Measurements from ENCODE around the gene MYO1E. TPM values are rescaled to one million over a fixed set of nuclear protein-coding genes. Genes with fewer than 3 reads are reported as not detected.
A peak's percentile ranks its signal among the peaks of the same experiment; 100 is the strongest.

MYO1E gene
- total RNA-seq, 4 donors from 2014 or later, result 245 to 380 (median 268) TPM

- Histone ChIP-seq H3K27ac (no peak overlapping the region), H3K36me3 (peaks cover 0 to 99% (median 0%) of the 10 kb centered on the region in 3 donors), H3K9me3 (no peaks in the 10 kb centered on the region), H3K27me3 (no peaks in the 10 kb centered on the region), H3K4me1 (no peaks in the 10 kb centered on the region), H3K4me3 (no peak overlapping the region)
- peak in 1 of 3 donors; percentile 24 for DNase-seq
- TF ChIP-seq, protein P1, sequence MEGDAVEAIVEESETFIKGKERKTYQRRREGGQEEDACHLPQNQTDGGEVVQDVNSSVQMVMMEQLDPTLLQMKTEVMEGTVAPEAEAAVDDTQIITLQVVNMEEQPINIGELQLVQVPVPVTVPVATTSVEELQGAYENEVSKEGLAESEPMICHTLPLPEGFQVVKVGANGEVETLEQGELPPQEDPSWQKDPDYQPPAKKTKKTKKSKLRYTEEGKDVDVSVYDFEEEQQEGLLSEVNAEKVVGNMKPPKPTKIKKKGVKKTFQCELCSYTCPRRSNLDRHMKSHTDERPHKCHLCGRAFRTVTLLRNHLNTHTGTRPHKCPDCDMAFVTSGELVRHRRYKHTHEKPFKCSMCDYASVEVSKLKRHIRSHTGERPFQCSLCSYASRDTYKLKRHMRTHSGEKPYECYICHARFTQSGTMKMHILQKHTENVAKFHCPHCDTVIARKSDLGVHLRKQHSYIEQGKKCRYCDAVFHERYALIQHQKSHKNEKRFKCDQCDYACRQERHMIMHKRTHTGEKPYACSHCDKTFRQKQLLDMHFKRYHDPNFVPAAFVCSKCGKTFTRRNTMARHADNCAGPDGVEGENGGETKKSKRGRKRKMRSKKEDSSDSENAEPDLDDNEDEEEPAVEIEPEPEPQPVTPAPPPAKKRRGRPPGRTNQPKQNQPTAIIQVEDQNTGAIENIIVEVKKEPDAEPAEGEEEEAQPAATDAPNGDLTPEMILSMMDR (IDR thresholded peaks at IDR 0.05), result no peak
- TF ChIP-seq POLR2A (IDR thresholded peaks at IDR 0.05), result no peak
These were observed 217.2 kb downstream of the MYO1E start for GRCh38 chr15:59155431-59155830.

GRCh38 chr15:59154243-59154642 is 218.4 kb downstream of the MYO1E start:
- H3K27me3 ChIP-seq, result no peaks in the 10 kb centered on the region
- no peak for TF ChIP-seq POLR2A (IDR thresholded peaks at IDR 0.05)
- TF ChIP-seq, protein P1 (IDR thresholded peaks at IDR 0.05), result no peak
- no peaks in the 10 kb centered on the region for H3K9me3 ChIP-seq
- no peak overlapping the region for H3K27ac ChIP-seq
- no peak for DNase-seq
- no peaks in the 10 kb centered on the region for H3K4me1 ChIP-seq
- H3K4me3 ChIP-seq, result no peak overlapping the region
- peaks cover 0 to 94% (median 0%) of the 10 kb centered on the region in 3 donors for H3K36me3 ChIP-seq

- no peak for DNase-seq
- Histone ChIP-seq H3K36me3 (peaks cover 0 to 88% (median 0%) of the 10 kb centered on the region in 3 donors), H3K9me3 (no peaks in the 10 kb centered on the region), H3K27ac (no peak overlapping the region), H3K4me3 (no peak overlapping the region), H3K4me1 (no peaks in the 10 kb centered on the region), H3K27me3 (no peaks in the 10 kb centered on the region)
- no peak for TF ChIP-seq POLR2A (IDR thresholded peaks at IDR 0.05)
- TF ChIP-seq, protein P1 (IDR thresholded peaks at IDR 0.05), result no peak
These were observed 219.2 kb downstream of the MYO1E start for GRCh38 chr15:59153466-59153865.

DNA sequence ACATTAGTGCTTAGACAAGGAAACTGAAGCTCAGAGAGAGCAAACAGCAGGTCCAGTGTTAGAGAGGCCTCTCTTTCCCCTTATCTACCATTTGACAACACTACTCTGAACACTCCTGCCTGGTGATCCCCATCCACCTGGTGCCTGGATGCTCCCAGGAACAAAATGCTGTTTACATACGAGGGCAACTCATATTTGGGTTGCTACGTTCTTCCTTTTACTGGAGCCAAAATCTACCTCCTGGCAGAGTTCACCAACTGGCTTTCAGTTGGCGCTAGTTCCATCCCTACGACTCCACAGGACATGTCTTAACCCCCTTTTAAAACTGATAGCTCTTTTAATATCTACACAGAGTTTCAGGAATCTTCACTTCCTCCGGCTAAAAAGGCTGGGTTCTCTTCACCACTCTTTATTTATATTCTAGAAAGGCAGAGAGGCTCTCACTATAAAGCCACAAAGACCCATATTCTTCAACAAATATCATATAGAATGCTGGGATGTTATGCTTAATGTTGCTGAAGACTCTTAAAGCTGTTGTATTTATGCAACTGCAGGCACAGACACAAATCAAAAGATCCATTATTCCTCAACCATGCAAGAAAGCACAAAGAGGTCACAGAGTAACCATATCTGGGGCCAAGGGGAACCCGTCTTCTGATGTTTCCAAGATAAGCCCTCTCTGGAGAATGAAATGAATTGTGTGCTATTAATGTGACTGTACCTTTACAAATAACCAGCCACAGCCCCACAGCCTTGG is 219.8 kb downstream of the MYO1E start:
- Histone ChIP-seq H3K27me3 (no peaks in the 10 kb centered on the region), H3K27ac (no peak overlapping the region), H3K4me1 (no peaks in the 10 kb centered on the region), H3K36me3 (peaks cover 0 to 88% (median 0%) of the 10 kb centered on the region in 3 donors), H3K4me3 (no peak overlapping the region), H3K9me3 (no peaks in the 10 kb centered on the region)
- DNase-seq, result no peak
- TF ChIP-seq, protein P1 (IDR thresholded peaks at IDR 0.05), result no peak
- no peak for TF ChIP-seq POLR2A (IDR thresholded peaks at IDR 0.05)

DNA sequence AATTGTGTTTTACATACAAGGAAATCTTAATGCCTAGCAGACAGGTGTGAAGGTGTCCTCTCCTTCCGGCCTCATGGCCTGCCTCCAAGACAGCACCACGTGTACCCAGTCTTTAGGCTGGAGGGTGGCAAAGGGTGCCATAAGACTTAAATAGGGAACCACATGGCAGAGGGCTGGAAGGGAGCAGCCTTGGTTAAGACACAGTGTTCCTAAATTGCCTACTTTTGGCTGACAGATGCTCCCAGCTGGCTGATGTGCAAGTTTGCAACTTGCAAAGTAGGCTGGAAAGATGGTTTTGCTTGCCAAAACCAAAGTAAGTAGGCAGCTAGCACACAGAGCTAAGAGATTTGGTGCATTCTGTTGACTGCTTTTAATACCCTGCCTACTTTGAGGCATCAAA is 222.5 kb downstream of the MYO1E start:
- no peak for TF ChIP-seq POLR2A (IDR thresholded peaks at IDR 0.05)
- TF ChIP-seq, protein P1 (IDR thresholded peaks at IDR 0.05), result no peak
- Histone ChIP-seq H3K36me3 (peaks cover 0 to 87% (median 0%) of the 10 kb centered on the region in 3 donors), H3K27ac (no peak overlapping the region), H3K4me1 (no peaks in the 10 kb centered on the region), H3K9me3 (no peaks in the 10 kb centered on the region), H3K27me3 (no peaks in the 10 kb centered on the region), H3K4me3 (no peak overlapping the region)
- no peak for DNase-seq
